Ramos (cell line): ENCODE data around the gene PDK4.
"Not testable (repeated sequence)": the region's sequence is repeated elsewhere in the genome, so short reads cannot be mapped to it uniquely, and the experiment has no call there.

Source experiments
- in situ Hi-C: fragments of 300-500 bp; cut with MboI; formaldehyde crosslinking; loops from one replicate; pipeline ENCODE4 v1.14.3; 2022; ENCODE audit warnings: low sequenced_read_pairs; ENCODE audit not compliant: unreplicated experiment

The PDK4 gene

GRCh38 chr7:95578299-95578855 is 17.9 kb downstream of the PDK4 start:
- in situ Hi-C loops: no loop called here

GRCh38 chr7:95577137-95577536 is 19.2 kb downstream of the PDK4 start:
- in situ Hi-C loops: no loop called here

GRCh38 chr7:95569720-95570119 is 26.6 kb downstream of the PDK4 start:
- in situ Hi-C loops: no loop called here

DNA sequence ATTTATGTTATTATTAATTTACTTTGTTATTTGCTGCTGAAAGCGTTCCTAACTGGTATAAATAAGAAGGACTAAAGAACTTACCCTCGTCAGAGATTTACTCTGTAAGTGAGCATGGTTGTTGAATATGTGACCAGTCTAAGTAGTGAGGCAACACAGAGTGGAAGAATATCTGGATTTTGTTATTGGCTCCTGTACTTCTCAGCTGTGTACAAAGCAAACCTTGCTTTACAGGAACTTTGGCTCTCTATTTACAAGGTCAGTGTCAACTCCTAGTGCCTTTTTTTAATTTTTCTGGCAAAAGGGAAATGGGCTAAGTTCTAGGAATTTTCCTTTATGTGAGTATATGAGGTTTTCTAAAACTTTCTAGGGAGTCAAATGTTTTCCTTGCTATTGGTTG is 35.6 kb downstream of the PDK4 start:
- in situ Hi-C loops: no loop called here

DNA sequence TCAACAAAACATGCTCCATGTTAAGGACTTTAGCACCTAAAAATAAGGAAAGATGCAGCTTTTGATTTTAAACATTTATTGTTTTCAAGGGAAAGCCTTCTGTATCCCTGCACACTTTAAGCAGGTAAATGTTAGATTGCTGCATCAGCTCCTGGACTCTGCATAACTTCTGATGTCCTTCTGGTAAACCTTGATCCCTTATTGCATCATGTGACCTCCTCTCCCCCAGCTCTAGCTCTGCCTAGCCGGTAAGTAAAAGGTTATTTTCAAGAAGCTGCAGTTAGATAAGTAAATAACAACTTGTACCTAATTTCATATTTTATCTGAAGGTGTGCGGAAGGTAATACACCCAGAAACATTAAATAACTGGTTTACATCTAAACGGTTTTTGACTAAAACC is 37.5 kb downstream of the PDK4 start:
- in situ Hi-C loops: no loop called here

DNA sequence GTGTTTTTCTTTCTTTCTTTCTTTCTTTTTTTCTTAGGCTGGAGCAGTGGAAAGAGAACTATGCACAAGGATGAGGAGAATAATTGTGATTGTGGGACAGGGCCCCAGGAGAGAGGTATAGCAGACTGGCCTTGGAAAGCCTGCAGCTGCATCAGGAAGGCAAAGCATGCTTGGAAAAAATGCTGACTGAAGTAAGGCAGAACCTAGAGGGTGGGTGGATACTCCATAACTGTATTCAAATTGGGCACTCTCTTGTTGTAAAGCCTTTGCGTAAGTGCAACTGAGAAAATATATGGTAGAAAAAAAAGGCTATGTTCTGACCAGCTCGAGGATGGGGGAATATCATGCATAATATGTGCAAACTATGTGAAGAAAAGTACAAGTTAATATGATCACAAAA is 39.5 kb downstream of the PDK4 start:
- in situ Hi-C loops: no loop called here

DNA sequence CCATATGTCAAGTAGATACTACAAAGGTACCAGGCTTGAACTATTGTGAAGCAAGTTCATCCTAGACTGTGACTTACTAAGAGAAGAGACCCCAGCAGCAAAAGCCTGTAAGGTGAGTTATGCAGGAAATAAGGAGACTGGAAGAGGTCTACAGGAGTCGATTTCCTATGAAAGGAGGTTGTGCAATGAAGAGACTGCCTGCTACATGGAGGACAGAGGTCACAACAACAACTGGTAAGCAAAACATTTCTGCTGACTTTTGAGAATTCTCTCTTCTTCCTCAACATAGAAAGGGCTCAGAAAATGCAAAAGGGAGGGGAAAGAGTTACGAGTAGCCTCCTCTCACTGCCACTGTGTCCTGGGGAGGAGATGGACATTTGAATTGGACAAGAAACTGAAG is 42.4 kb downstream of the PDK4 start:
- in situ Hi-C loops: no loop called here

- in situ Hi-C loops: not testable (repeated sequence)
These were observed 44.0 kb downstream of the PDK4 start for GRCh38 chr7:95552010-95552926.

DNA sequence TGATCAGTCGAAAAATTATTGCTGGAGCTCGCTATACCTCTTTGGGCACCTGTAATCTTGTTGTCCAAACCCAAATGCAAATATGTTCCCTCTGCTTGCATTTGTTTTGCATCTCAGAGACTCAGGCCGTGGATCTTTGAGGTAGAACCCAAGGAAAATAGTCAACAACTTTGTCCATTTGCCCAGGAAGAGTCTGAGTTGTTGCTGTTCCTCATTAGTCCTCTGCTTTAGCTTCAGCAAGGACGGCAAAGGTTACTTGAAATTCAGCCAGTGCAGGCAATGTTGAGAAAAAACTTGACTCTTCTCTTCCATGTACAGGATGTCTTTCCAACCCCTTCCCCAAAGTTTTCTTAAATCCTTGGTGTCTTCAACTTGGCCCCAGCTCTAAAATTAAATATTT is 45.8 kb downstream of the PDK4 start:
- in situ Hi-C loops: no loop called here

- in situ Hi-C loops: loop anchor here (25.0 kb wide), 1 partner anchor 1462 kb away; the partner anchor contains the start of genes DLX5 and DLX6
These were observed 46.3 kb downstream of the PDK4 start for GRCh38 chr7:95549818-95550529.

DNA sequence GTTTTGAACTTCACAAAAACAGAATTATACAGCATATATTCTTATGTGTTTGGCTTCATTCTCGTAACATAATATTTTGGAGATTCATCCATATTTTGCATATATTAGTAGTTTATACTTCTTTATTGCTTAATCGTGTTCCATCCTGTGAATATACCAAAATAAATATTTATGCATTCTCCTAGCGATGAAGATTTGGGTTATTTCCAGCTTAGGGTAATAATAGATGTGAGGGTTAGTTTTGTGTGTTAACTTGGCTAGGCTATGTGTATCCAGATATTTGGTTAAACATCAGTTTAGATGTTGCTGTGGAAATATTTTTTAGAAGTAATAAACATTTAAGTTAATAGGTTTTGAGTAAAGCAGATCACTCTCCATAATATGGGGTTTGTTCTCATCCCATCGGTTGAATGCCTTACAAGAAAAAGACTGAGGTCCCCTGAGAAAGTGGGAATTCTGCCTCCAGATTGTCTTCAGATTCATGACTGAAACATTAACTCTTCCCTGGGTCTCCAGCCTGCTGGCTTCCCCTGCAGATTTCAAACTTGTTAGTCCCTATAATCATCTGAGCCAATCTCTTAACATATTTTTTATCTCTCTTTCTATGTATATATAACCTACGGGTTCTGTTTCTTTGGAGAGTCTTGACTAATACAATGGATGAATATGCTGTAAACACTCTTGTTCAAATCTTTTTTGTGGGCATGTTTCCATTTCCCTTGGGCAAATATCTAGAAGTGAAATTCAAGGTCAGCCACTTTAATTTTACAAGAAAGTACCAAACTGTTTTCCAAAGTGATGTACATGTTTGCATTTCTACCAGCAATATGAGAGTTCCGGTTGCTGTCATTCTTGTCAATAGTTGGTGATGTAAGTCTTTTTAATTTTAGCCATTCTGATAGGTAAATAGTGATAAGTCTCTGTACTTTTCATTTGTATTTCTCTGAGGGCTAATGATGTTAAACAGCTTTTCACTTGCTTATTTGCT is 48.7 kb downstream of the PDK4 start:
- in situ Hi-C loops: loop anchor here (25.0 kb wide), 1 partner anchor 1465 kb away; the partner anchor contains the start of genes DLX5 and DLX6

DNA sequence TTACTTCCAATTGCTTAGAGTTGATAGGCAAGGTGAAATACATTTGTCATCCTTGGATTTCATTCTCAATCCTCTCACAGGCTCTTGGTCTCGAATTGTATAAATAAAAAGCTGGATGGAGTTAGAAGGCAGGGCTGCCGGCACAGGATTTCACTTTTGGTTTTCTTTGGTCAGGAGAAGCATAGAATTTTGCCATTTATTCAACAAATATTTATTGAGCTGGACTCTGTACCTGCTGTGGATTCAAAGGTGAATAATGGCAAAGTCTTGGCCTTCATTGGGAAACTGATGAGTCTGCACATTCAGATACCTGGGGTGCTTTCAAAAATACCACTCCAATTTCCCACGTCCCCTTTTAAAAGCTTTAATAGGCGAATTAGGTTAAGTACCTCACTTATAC is 49.7 kb downstream of the PDK4 start:
- in situ Hi-C loops: loop anchor here (25.0 kb wide), 1 partner anchor 1466 kb away; the partner anchor contains the start of genes DLX5 and DLX6

- in situ Hi-C loops: loop anchor here (25.0 kb wide), 1 partner anchor 1467 kb away; the partner anchor contains the start of genes DLX5 and DLX6
These were observed 50.6 kb downstream of the PDK4 start for GRCh38 chr7:95545673-95546072.

- in situ Hi-C loops: loop anchor here (25.0 kb wide), 1 partner anchor 1467 kb away; the partner anchor contains the start of genes DLX5 and DLX6
These were observed 51.2 kb downstream of the PDK4 start for GRCh38 chr7:95545007-95545615.

DNA sequence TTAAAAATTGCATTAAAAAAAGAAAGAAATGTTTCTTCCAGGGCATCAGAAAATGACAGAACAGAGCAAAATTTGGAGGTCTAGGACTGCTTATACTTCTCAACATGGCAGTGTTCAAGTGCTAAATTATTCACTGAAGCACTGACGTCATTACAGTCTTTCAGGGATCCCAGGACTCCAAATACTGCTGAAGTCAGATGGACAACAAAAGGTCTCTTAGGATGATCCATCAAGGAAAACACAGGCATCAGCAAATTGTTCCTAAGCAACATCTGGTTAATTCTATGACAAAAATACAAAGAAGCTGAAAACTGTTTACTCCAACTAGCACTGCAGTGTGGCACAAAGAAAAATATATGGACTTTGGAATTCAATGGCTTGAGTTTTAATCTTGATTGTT is 52.1 kb downstream of the PDK4 start:
- in situ Hi-C loops: loop anchor here (25.0 kb wide), 1 partner anchor 1468 kb away; the partner anchor contains the start of genes DLX5 and DLX6

- in situ Hi-C loops: loop anchor here (25.0 kb wide), 1 partner anchor 1469 kb away; the partner anchor contains the start of genes DLX5 and DLX6
These were observed 53.0 kb downstream of the PDK4 start for GRCh38 chr7:95543312-95543711.

GRCh38 chr7:95540366-95540765 is 56.0 kb downstream of the PDK4 start:
- in situ Hi-C loops: loop anchor here (25.0 kb wide), 1 partner anchor 1472 kb away; the partner anchor contains the start of genes DLX5 and DLX6

DNA sequence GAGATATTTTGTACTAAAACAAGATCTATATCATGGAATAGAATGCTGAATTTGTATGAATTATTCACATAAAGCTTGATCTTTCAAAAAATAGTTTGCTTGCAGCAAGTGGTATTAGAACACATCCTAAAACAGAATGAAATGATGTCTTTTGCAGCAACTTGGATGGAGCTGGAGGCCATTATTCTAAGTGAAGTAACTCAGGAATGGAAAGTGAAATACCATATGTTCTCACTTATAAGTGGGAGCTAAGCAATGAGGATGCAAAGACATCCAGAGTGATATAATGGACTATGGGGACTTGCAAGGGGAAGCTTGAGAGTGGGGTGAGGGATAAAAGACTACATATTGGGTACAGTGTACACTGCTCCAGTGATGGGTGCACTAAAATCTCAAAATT is 56.9 kb downstream of the PDK4 start:
- in situ Hi-C loops: loop anchor here (25.0 kb wide), 1 partner anchor 1473 kb away; the partner anchor contains the start of genes DLX5 and DLX6

DNA sequence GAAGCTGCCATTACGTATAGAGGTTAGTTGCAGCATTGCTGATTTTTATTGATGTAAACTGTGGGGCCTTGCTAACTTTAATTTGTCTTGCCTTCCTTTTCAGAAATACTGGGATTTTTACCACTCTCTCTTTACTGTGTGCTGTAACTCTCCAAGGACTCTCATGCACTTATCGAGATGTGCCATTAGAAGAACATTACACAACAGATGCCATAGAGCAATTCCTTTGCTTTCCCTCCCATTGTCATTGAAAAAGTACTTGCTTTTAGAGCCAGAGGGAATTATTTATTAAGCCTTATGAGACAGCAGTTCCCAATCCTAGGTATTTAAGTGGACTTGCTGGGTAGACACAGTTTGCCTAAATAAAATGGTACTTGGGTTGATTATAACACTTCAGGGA is 58.8 kb downstream of the PDK4 start:
- in situ Hi-C loops: loop anchor here (25.0 kb wide), 1 partner anchor 1475 kb away; the partner anchor contains the start of genes DLX5 and DLX6
